ENCODE measurements around the gene C6orf132. TPM values are rescaled to one million over a fixed set of nuclear protein-coding genes. Genes with fewer than 3 reads are reported as not detected.
"Not testable (repeated sequence)": the region's sequence is repeated elsewhere in the genome, so short reads cannot be mapped to it uniquely, and the experiment has no call there.

C6orf132 gene
- total RNA-seq, 1 donor from 2014 or later = 41.2 TPM

DNA sequence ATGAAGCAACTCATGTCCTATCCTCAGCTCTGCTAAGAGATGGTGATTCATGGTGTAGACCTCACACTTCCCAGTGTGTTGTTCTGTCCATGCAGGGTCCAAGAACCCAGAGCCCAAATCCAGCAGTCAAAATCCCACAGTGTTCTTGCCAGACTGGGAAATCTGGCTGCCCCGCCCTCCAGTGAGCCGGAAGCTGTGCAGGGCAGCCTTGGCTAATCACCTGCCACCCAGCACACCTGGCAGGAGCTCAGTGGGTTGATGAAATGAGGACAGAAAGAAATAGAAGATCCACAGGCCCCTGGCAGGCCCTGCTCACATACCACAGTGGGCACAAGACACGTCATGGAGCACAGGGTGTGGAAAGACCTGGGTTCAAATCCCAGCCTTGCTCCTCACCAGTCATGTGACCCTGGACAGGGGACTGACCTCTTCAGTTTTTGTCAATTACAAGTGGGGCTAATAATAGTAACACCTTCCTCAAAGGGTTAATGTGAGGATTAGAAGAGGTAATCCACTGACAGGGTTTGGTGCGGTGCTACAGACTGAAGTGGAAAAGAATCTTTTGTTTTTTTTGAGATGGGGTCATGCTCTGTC is 17.1 kb upstream of the C6orf132 start:
- DNase-seq (ENCODE audit: low spot score) = no peak

DNA sequence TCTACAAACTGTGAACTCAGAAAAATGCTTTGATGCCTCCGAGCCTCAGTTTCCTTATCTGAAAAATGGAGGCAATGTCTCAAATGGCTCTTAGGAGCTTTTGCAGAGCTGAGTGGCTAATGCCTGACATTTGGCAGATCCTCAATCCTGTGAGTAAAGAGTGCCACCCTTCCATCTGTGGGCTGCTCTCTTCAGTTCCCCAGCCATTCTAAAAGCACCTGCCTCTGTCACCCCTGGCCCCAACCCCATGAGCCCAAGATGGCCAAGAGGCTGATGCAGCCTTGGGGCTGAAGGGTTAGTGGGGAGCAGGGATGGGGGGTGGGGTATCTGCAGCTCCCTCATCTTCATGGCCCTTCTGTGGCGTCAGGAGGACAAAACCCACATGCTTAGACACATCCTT is 16.2 kb upstream of the C6orf132 start:
- no peak for DNase-seq (ENCODE audit: low spot score)

DNA sequence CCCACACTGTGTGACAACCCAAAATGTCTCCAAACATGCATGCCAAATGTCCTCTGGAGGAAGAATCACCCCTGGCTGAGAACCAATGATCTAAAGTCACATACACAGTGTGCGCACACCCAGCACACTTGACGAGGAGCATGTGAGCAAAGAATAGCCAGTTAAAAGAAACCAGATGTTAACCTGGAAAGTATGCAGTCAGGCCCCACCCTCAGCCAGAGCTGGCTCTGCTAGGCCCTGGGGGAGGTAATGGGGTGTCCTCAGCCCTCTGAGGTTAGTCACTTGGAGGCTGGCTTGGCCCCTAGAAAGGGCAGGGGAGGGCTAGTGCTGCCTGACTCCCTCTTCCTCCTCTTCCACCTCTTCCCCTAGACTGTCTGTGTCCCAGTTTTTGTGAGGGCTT is 15.6 kb upstream of the C6orf132 start:
- no peak for DNase-seq (ENCODE audit: low spot score)

DNA sequence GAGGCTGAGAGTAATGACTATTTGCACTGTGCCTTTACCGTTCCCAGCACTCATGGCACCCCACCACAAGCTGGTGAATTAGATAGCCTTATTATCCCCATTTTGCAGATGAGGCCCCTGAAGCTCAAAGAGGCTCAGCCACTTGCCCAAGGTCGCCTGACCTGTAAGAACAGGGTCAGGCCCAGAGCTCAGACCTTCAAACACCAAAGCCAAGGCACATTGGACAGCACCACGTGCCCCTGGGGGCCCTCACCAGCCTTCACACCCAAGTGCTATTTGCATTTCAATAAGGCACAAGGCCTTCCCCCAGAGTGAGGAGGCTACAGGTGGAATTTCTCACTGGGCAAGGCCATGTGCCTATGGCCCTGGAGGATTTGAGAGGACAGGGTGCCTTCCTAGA is 14.2 kb upstream of the C6orf132 start:
- DNase-seq (ENCODE audit: low spot score) = no peak

DNA sequence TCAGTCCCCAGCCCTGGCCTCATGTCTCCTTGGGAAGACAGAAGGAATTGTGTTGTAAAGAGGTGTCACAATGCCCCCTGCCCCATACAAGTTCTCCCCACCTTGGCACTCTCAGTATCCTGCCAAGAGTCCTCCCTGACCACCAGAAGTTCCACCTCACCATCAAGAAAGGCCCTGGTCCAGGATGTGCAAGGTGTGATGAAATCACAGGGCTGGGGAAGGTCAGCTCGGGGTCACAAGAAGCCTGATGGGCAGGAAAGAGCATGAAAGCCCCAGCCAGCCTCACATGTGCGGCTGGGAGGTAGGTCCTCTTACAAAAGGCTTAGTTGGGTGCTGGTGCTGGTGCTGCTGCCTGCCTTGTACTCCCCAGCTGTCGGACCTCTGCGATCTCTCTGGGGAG is 12.9 kb upstream of the C6orf132 start:
- DNase-seq (ENCODE audit: low spot score) = no peak

DNA sequence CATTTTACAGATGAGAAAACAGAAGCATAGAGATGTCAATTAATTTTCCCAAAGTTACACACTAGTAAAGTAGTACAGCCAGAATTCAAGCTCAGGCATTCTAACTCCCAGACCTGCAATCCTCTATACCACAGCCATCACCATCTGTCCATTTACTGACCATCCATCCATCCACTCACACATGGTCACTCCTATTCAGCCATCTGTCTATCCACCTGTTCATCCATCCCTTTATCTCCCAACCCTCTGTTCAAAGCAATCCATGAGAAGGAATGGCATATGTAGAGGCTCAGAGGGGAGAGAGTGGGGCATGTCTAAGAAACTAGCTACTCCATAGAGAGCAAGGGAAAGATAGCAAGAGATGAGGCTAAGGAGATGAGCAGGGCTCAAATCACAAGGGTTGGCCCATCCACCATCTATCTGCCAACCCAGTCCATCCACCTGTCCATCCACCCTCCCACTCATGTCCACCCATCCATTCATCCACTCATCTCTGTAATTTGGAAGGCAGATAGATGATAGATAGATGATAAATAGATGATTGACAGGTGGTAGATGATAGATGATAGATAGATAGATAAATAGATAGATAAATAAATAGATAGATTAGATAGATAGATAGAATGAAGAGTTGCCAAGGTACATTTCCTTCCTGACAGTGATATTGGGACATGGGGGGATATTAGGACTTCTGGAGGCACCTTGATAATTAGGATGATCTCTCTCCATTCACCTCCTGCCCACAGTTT is 12.2 kb upstream of the C6orf132 start:
- no peak for DNase-seq (ENCODE audit: low spot score)

DNA sequence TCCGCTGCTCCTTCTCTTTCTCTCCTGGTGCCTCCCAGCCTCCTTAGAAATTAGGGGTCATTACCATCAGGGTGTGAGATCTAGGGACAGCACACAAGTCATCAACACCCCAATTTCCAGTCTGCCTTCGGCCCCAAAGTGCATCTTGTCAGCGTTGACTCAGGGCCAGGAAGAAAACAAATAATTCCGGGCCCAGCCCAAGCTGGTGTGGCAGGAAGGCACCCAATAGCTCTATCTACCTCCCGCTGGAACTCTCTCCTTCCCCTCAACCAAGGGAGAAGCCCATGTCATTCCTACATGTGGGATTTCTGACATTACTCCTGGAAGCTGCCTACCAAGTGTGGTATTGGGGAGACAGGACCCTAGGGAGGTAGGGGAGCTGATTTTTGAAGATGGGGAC is 11.5 kb upstream of the C6orf132 start:
- no peak for DNase-seq (ENCODE audit: low spot score)

DNA sequence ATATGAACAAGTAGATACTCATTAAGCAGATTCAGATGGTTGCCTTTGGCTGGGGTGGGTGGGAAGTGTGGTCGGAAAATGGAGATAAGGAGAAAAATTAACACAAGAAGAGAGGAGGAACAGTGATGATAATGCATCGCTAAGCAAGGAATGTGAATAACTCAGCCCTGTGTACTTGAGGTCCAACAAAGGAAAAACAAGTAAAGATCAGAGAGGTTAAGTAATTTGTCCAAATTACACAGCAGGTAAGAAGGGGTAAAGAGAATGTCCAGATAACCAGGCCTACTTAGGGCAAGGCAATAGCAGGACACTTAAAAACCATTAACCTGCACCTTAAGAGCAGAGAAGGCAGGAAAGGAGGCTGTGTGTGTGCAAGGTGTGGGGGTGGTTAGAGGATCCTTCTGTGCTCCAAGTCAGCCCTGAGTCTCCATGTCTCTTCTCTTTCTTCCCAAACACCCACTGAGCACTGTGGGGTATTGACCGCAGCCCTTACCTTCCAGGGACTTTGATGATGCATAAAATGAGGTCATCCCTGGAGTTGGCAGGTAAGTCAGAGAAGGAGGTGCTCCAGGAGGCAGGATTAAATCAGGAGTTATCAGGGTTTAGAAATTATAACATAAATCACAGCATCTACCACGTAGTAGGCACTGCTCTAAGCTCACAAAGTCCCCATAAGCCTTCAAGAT is 10.3 kb upstream of the C6orf132 start:
- DNase-seq (ENCODE audit: low spot score) = not testable (repeated sequence)

DNA sequence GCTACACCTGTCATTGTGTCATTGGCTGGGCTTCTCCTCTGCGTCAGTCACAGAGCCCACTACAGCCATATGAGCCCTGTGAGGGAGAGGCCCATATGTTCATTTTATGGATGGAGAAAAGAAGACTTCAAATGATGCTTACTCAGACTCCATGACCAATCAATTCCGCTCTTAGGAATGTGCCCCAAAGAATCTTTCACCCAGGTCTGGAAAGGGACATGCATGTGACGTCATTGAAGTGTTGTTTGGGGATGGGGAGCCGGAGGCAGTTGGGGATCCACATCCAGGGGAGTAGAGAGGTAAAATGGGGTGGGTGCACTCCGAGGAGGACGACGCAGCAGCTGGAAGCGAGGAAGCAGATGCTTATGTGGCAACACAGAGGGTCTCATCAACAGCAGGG is 9.6 kb upstream of the C6orf132 start:
- no peak for DNase-seq (ENCODE audit: low spot score)

DNA sequence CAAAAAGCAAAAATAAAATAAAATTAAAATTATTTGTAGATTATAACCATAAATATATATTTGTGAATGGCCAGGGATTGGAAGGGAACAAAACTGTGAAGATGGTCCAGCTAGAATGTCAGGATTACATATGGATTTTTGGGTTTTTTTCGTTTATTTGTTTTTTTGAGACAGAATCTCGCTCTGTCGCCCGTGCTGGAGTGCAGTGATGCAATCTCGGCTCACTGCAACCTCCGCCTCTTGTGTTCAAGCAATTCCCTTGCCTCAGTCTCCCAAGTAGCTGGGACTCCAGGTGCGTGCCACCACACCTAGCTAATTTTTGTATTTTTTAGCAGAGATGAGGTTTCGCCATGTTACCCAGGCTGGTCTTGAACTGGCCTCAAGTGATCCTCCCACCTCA is 7.8 kb upstream of the C6orf132 start:
- no peak for DNase-seq (ENCODE audit: low spot score)

DNA sequence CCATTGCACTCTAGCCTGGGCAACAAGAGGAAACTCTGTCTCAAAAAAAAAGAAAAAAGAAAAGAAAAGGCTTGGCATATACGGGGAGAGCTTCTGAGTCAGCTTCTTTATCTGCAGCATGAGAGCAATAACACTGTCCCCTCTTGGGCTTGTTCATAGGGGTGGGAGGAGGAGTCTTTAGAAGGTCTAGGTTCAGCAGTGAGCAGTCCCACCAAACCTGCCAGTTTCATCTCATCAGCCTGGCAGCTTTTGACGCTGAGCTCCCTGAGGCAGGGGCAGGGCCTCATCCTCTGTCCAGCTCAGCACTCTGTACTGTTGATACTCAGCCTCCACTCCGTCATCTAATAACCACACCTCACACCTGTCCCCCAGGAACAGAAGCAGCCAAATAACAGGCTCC is 5.6 kb upstream of the C6orf132 start:
- DNase-seq (ENCODE audit: low spot score) = no peak

DNA sequence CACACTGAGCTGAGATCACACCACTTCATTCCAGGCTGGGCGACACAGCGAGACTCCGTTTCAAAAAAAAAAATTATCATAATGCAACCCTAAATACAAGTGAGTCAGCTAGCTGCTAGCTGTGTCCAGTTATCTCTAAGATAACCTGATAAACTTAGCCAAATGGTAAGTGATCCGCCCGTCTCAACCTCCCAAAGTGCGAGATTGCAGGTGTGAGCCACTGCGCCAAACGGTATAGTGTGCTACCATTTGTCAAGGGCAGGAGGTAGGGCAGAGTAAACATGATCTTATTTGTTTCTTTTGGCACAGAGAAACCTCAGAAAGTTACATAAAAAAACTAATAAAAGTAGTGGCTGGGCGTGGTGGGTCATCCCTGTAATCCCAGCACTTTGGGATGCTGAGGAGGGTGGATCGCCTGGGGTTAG is 4.7 kb upstream of the C6orf132 start:
- DNase-seq (ENCODE audit: low spot score) = no peak

DNA sequence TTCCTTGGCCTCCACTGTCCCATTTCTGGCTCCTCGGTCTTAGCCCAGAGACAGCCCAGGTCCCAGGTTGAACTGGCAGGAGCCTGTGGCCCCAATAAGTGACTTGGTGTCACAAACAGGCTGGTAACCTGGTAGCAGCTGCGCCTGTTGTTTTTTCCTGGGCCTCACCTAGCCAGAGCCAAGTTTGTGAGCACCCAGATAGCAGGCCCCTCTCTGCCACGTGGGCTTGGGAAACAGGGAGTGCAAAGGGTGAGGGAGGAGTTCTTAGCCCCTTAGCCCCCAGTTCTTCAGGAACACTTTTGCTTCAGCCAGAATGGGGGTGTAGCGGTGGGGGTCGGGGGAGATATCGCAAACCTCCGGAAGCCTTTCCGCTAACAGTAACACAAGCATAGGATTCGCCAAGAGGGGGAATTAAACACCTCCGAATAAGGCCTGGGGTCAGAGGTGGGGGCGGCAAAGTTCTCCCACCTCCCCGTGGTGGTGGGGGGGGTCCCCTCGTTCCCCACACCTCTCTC is 760 bp downstream of the C6orf132 start:
- DNase-seq (ENCODE audit: low spot score) = no peak

DNA sequence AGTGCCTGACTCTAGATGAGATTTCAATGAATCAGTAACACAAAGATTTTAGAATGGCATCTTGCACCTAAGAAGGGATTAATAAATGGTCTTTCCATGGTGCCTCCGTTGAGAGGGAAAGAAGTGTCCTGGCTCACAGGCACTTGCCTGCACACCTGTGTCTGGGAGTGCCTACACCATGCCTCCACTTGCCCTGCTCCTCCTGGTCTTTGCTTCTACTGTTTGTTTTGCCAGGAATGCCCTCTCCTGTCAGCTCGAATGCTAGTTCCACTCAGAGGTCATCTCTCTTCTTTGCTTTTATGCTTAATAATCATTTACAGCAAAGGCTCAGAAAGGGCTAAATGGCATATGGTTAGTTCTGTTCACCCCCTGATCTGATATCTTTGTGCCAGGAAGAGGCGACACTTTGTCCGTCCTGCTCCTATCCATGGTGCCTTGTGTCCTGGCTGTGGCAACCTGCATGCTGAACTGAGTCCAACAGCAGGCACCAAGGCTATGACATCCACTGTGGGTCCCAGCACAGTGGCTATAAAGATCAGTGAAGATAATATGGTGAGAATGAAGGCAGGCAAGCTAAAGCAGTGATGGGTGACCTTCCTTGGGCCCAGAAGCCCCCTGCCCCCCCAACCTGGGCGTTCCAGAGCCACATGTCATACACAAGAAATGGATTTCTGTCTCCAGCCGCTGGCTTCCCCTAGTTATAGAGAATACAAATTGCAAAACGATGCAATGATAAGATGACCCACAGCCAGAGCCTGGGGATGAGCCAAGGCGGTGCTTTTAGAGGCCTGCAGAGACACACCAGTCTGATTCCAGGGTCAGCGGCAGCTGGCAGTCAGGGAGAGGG is 1.4 kb downstream of the C6orf132 start:
- DNase-seq (ENCODE audit: low spot score) = no peak

DNA sequence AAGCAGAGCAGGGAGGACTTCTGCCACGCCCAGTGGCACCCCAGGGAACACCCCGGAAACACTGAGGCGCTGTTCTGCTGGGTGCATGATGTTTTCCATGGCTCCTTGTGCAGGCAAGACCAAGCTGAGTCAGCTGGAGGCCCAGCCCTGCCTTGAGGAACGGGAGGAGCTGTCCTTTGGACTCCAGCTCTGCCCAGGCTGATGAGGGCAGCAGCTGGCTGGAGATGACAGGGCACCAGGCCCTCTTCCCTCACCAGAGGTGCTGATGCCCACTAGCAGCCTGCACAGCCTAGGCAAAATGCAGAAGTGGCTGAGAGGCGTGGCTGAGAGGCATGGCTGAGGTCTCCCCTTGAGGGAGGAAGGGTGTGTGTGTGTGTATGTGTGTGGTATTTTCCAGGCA is 2.4 kb downstream of the C6orf132 start:
- peak; percentile 80 for DNase-seq (ENCODE audit: low spot score)

DNA sequence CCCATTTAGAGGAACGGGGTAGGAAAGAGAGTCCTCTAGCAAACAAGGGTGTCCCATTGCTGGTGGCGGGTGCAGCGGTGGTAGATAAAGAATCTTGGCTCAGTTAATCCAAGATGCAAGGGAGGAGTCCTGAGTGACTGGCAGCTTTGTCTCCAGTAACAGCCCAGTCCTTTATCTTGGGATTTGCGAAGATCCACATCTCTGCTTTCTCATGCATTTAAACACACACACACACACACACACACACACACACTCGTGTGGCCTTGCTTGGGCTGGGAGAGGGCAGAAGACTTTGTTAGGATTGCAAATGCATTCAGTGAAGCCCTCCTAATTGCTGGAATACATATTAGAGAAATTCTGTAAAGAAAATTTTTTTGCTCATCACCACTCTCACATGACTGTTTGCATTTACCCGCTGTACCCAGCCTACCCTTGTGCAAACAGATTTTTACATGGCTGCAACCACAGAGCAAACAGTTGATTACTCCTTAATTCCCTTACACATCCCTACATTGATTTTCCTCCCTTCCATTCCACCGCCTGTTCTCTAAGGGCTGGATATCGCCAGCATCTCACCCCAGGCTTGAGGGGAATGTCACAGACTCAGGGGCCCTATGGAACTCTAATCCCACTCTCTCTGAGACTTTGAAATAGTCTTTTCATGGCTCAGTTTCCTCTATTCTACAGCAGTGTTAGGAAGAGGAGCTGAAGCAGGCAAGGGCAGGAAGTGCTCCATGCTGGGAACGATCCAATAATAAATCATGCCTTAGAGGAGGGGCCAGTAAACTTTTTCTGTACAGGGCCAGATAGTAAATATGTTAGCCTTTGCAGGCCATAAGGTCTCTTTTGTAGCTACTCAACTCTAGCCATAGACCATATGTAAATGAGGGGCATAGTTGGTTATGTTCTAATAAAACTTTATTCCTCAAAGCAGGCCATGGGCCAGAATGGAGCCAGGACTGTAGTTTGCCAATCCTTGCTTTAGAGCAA is 3.5 kb downstream of the C6orf132 start:
- no peak for DNase-seq (ENCODE audit: low spot score)

DNA sequence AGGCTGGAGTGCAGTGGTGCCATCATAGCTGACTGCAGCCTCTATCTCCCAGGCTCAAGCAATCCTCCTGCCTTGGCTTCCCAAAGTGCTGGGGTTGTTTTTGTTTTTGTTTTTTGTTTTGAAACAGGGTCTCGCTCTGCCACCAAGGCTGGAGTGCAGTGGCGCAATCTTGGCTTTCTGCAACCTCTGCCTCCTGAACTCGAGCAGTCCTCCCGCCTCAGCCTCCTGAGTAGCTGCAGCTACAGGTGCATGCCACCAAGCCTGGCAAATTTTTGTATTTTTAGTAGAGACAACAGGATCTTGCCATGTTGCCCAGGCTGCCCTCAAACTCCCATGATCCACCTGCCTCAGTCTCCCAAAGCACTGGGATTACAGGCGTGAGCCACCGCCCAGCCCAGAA is 4.2 kb downstream of the C6orf132 start:
- no peak for DNase-seq (ENCODE audit: low spot score)

DNA sequence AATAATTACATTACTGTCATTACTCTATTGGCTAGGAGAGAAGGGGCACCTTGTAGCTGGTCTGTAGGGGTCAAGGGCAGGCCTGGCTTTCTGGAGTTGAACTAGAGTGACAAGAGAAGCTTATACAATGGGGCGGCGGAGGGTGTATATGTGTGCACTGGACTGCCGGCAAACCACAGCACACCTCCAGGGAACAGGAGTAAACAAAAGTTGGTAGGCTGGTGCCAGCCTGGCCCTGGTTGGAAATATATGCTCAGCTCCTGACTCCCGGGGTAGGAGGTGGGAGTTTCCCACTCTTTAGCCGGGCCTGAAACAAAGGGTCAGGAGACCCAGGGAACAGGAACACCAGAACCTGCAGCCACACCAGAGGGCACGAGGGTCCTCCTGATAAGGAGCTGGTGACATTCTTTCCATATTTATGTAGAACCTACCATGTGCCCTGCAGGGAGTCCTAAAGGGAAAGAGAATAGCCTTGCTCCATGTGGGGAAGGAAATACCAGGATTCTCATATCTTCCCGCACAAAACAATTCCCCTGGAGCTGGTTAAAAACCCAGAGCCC is 5.1 kb downstream of the C6orf132 start:
- DNase-seq (ENCODE audit: low spot score) = peak; percentile 55

DNA sequence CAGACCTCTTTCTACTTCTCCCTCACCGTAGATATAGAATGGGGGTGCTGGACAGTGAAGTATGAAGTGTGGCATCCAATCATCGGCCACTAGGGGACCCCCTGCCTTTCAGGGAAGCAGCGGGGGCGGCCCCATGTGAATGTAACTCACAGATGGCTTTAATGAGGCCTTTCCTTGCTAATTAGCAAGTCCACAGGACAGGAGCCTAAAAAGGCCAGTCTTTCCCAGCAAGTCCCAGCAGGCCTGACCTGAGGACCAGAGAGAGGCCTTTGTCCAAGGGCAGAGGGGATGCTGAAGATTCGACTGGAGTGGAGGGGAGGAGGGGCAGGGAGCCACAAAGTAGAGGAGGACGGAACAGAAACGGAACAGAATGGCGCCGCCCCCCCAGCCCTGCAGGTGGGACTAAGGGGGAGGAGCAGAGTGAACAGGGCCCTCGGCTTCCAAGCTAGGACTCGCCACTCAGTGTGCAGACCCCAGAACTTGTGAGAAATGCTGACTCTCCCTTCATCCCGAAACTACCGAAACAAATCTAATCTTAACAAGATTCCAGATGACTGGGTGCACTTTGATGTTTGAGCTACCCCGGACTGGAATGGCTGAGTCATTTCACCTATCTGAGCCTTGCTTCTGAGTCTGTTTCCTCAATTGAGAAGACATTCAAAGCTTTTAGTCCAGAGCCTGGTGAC is 5.8 kb downstream of the C6orf132 start:
- DNase-seq (ENCODE audit: low spot score) = no peak

DNA sequence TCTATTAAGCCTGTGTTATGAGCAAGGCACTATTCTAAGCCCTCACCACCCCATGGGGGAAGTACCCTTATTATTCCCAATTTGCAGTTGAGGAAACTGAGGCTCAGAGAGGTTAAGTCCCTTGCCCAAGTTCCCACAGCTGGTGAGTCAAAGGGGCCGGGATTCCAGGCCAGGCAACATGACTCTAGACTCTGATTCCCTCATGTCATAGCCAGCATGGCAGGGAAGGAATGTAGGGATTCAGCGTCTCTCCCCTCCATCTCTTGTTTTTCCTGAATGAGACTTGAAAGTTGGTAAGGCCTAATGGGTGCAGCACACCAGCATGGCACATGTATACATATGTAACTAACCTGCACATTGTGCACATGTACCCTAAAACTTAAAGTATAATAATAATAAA is 6.7 kb downstream of the C6orf132 start:
- DNase-seq (ENCODE audit: low spot score) = no peak

Data from mucosa of gallbladder (tissue), 1 donor.